Measurements from ENCODE around the gene GPR84.

The GPR84 gene

DNA sequence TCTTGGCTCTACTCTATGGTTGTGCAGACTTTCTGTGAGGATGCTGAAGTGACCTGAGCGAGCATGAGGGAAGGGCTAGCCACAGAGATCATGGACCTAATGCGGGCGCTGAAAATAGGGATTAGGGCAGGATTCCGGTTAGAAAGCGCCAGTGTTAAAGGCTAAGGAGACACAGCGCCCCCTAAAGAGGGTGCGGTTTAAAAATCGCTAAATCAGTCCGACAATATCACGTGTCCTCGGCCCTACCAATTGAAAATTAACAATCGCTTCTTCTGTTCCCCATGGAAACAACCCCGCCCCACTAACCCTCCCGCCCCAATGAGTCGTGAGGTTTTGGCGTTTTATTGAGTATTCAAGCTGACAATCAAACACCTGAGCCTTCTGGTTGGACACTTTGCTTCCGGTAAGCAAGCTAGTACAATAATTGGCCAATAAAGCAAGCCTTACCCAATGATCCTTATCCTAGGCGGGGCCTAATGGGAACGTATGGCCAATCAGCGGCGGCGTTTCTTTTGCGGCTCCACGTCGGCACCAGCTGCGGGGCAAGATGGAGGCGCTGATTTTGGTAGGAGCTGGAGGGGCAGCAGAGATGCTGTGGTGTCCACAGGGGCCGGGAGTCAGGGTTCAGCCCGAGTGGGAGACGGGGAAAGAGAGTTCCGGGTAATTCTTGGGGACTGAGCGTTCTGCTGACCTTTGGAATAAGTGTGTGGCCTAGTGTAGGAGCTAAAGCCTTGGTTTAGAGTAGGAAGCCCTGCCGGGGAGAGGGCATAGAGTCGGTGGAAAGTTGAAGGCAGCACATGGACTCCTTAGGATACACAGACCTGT lies 39.5 kb downstream of the GPR84 start, which contains the start of gene COPZ1:
Gene COPZ1 (plus strand): TSS at position 515 of the 825 bp plus-strand sequence. CDS start 33 bp downstream, at position 548.
- DNase-seq, result peak; percentile 65 to 100 (median 94)

DNA sequence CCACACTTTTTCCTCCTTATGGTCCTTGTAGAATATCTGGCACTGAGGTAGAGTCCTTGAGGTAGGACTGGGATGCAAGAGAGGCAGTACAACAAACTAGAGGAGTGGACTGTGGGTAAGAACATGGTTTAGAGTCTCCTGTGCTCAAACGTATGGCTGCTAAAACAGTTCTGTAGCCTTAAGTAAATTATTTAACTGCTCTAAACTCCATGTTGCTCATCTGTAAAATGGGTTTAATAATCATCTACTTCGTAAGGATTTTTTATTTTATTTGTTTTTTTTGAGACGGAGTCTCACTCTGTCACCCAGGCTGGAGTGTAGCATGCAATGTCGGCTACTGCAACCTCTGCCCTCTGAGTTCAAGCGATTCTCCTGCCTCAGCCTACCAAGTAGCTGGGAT lies 42.9 kb downstream of the GPR84 start:
- no peak for DNase-seq

Measured in C1 segment of cervical spinal cord (tissue), 14 donors.